Measurements from ENCODE around the gene P2RY13.

GRCh38 chr3:151309566-151309965, 19.8 kb downstream of the P2RY13 start:
- TF ChIP-seq CTCF (conservative IDR thresholded peaks at IDR 0.05; ENCODE audit: low read length) (no peak), EZH2phosphoT487 (IDR thresholded peaks at IDR 0.05; ENCODE audit: borderline replicate concordance, low read depth, low read length) (no peak)
